Measurements from ENCODE around the gene PFDN5. TPM values are rescaled to one million over a fixed set of nuclear protein-coding genes. Genes with fewer than 3 reads are reported as not detected.

The PFDN5 gene
- total and polyA plus RNA-seq, 2 experiments from 2014 or later = 380 to 625 TPM

GRCh38 chr12:53338017-53338416, 42.7 kb downstream of the PFDN5 start:
- Histone ChIP-seq H3K4me2 (ENCODE audit: unreplicated experiment) (no peak overlapping the region), H3K4me1 (ENCODE audit: insufficient read depth) (no peaks in the 10 kb centered on the region), H3K27me3 (replicated peaks; ENCODE audit: insufficient read depth) (peaks cover 18% of the 10 kb centered on the region), H4K20me1 (ENCODE audit: insufficient read depth) (no peaks in the 10 kb centered on the region), H2AFZ (no peak overlapping the region), H3K27ac (no peak overlapping the region), H3K36me3 (ENCODE audit: low read depth) (no peaks in the 10 kb centered on the region), H3K4me3 (no peak overlapping the region), H3F3A (ENCODE audit: insufficient read depth) (no peaks in the 10 kb centered on the region), H3K9ac (no peak overlapping the region), H3K9me2 (ENCODE audit: insufficient read depth) (no peaks in the 10 kb centered on the region), H3K9me3 (ENCODE audit: low read depth) (no peaks in the 10 kb centered on the region), H3K79me2 (ENCODE audit: insufficient read depth) (no peaks in the 10 kb centered on the region)
- TF ChIP-seq EZH2 (IDR thresholded peaks at IDR 0.05; ENCODE audit: insufficient read depth, poor library complexity, severe bottlenecking) = no peak
- no peak for TF ChIP-seq EZH2phosphoT487 (IDR thresholded peaks at IDR 0.05; ENCODE audit: insufficient read depth, low read depth)
- 25 to 35% methylated on average over 10 to 11 of the region's 11 CpGs for WGBS, 2 experiments (ENCODE audit: low coverage in 1 of 2, low lambda C conversion rate in 2 of 2, missing lambda C conversion rate in 2 of 2)
- no peak for DNase-seq
- in situ Hi-C loops (cut with MboI) = no loop called here

- H2AFZ ChIP-seq = no peak overlapping the region
- no peak overlapping the region for H3K4me3 ChIP-seq
- no peaks in the 10 kb centered on the region for H3K79me2 ChIP-seq (ENCODE audit: insufficient read depth)
- no peak for DNase-seq
- no peaks in the 10 kb centered on the region for H3K36me3 ChIP-seq (ENCODE audit: low read depth)
- in situ Hi-C loops (cut with MboI) = no loop called here
- H3K9me2 ChIP-seq (ENCODE audit: insufficient read depth) = no peaks in the 10 kb centered on the region
- no peaks in the 10 kb centered on the region for H4K20me1 ChIP-seq (ENCODE audit: insufficient read depth)
- H3K9me3 ChIP-seq (ENCODE audit: low read depth) = no peaks in the 10 kb centered on the region
- no peak overlapping the region for H3K9ac ChIP-seq
- no peaks in the 10 kb centered on the region for H3K4me1 ChIP-seq (ENCODE audit: insufficient read depth)
- peaks cover 18% of the 10 kb centered on the region for H3K27me3 ChIP-seq (replicated peaks; ENCODE audit: insufficient read depth)
- H3K27ac ChIP-seq = no peak overlapping the region
- H3K4me2 ChIP-seq (ENCODE audit: unreplicated experiment) = no peak overlapping the region
- 9 to 18% methylated on average over 5 to 6 of the region's 6 CpGs for WGBS, 2 experiments (ENCODE audit: low coverage in 1 of 2, low lambda C conversion rate in 2 of 2, missing lambda C conversion rate in 2 of 2)
- no peaks in the 10 kb centered on the region for H3F3A ChIP-seq (ENCODE audit: insufficient read depth)
- no peak for TF ChIP-seq EZH2 (IDR thresholded peaks at IDR 0.05; ENCODE audit: insufficient read depth, poor library complexity, severe bottlenecking)
- no peak for TF ChIP-seq EZH2phosphoT487 (IDR thresholded peaks at IDR 0.05; ENCODE audit: insufficient read depth, low read depth)
These were observed 43.6 kb downstream of the PFDN5 start for GRCh38 chr12:53338916-53339315.

DNA sequence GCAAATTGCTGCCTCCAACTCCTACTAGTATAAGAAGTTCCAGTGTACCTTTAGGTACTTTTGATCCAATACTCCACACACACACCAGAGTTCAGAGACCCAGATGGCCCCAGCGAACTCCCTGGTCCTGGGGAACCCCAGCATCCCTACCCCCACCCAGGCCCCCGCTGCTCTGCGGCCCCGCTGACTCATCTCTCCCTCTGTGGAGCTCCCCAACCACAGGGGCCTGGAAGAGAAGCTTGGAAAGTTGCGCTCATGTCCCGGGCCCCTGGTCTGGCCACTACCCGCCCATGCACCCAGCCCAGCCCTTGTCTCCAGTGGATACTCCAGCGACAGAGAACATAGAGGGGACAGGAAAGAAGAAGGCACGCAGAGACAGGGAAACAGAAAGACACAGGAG, 45.1 kb downstream of the PFDN5 start:
- Histone ChIP-seq H3K4me2 (ENCODE audit: unreplicated experiment) (no peak overlapping the region), H3K4me1 (ENCODE audit: insufficient read depth) (peaks cover 4% of the 10 kb centered on the region), H3K27me3 (replicated peaks; ENCODE audit: insufficient read depth) (peaks cover 18% of the 10 kb centered on the region), H3K79me2 (ENCODE audit: insufficient read depth) (no peaks in the 10 kb centered on the region), H3K9ac (no peak overlapping the region), H3K9me3 (ENCODE audit: low read depth) (no peaks in the 10 kb centered on the region), H3K9me2 (ENCODE audit: insufficient read depth) (no peaks in the 10 kb centered on the region), H3K27ac (no peak overlapping the region), H3K36me3 (ENCODE audit: low read depth) (no peaks in the 10 kb centered on the region), H3F3A (ENCODE audit: insufficient read depth) (no peaks in the 10 kb centered on the region), H4K20me1 (ENCODE audit: insufficient read depth) (no peaks in the 10 kb centered on the region), H3K4me3 (no peak overlapping the region), H2AFZ (no peak overlapping the region)
- DNase-seq = no peak
- 78 to 86% methylated on average over 5 to 9 of the region's 9 CpGs for WGBS, 2 experiments (ENCODE audit: low coverage in 1 of 2, low lambda C conversion rate in 2 of 2, missing lambda C conversion rate in 2 of 2)
- in situ Hi-C loops (cut with MboI) = no loop called here
- no peak for TF ChIP-seq EZH2 (IDR thresholded peaks at IDR 0.05; ENCODE audit: insufficient read depth, poor library complexity, severe bottlenecking)
- no peak for TF ChIP-seq EZH2phosphoT487 (IDR thresholded peaks at IDR 0.05; ENCODE audit: insufficient read depth, low read depth)

- H3K9me2 ChIP-seq (ENCODE audit: insufficient read depth) = no peaks in the 10 kb centered on the region
- DNase-seq = no peak
- 0 out of 2 replicates have a peak, but pooled peaks cover 12% of the 10 kb centered on the region for H3F3A ChIP-seq (ENCODE audit: insufficient read depth)
- TF ChIP-seq EZH2 (IDR thresholded peaks at IDR 0.05; ENCODE audit: insufficient read depth, poor library complexity, severe bottlenecking) = no peak
- TF ChIP-seq EZH2phosphoT487 (IDR thresholded peaks at IDR 0.05; ENCODE audit: insufficient read depth, low read depth) = no peak
- H3K9ac ChIP-seq = no peak overlapping the region
- H3K27me3 ChIP-seq (replicated peaks; ENCODE audit: insufficient read depth) = 0 out of 2 replicates have a peak, but pooled peaks cover under 1% of the 10 kb centered on the region
- no peaks in the 10 kb centered on the region for H3K36me3 ChIP-seq (ENCODE audit: low read depth)
- no peak overlapping the region for H3K27ac ChIP-seq
- H2AFZ ChIP-seq = no peak overlapping the region
- peaks cover 14% of the 10 kb centered on the region for H3K4me1 ChIP-seq (ENCODE audit: insufficient read depth)
- no peak overlapping the region for H3K4me2 ChIP-seq (ENCODE audit: unreplicated experiment)
- in situ Hi-C loops (cut with MboI) = no loop called here
- WGBS, 2 experiments (ENCODE audit: low coverage in 1 of 2, low lambda C conversion rate in 2 of 2, missing lambda C conversion rate in 2 of 2) = 74% methylated on average over 3 of the region's 3 CpGs
- H3K4me3 ChIP-seq = no peak overlapping the region
- H3K79me2 ChIP-seq (ENCODE audit: insufficient read depth) = no peaks in the 10 kb centered on the region
- H4K20me1 ChIP-seq (ENCODE audit: insufficient read depth) = no peaks in the 10 kb centered on the region
- H3K9me3 ChIP-seq (ENCODE audit: low read depth) = no peaks in the 10 kb centered on the region
These were observed 48.1 kb downstream of the PFDN5 start for GRCh38 chr12:53343449-53343848.

DNA sequence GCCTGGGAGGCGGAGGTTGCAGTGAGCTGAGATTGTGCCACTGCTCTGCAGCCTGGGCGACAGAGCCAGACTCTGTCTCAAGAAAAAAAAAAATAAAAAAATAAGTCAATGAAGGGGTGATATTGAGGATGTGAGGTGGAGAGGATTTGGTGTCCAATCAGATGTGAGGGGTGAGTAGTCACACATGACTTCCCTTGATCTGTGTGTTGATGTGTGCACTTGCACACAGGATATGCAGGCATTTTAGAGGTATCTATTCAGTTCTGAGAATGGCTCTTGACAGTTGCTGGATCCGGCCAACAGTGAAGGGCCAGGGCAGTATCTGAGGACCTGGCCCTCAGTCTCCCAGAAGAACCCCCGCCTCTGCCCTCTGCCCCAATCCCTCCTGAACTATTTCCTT, 48.6 kb downstream of the PFDN5 start:
- Histone ChIP-seq H3K4me3 (no peak overlapping the region), H3K4me1 (ENCODE audit: insufficient read depth) (peaks cover 17% of the 10 kb centered on the region), H3K36me3 (ENCODE audit: low read depth) (no peaks in the 10 kb centered on the region), H3K4me2 (ENCODE audit: unreplicated experiment) (no peak overlapping the region), H2AFZ (peak overlapping the region; percentile 85; the same call in 1 of the 2 replicates), H3K27me3 (replicated peaks; ENCODE audit: insufficient read depth) (no peaks in the 10 kb centered on the region), H3K9me2 (ENCODE audit: insufficient read depth) (no peaks in the 10 kb centered on the region), H4K20me1 (ENCODE audit: insufficient read depth) (no peaks in the 10 kb centered on the region), H3F3A (ENCODE audit: insufficient read depth) (peaks cover 17% of the 10 kb centered on the region; the same call in 1 of the 2 replicates), H3K79me2 (ENCODE audit: insufficient read depth) (no peaks in the 10 kb centered on the region), H3K9me3 (ENCODE audit: low read depth) (no peaks in the 10 kb centered on the region), H3K9ac (no peak overlapping the region), H3K27ac (no peak overlapping the region)
- DNase-seq = no peak
- in situ Hi-C loops (cut with MboI) = no loop called here
- no peak for TF ChIP-seq EZH2phosphoT487 (IDR thresholded peaks at IDR 0.05; ENCODE audit: insufficient read depth, low read depth)
- TF ChIP-seq EZH2 (IDR thresholded peaks at IDR 0.05; ENCODE audit: insufficient read depth, poor library complexity, severe bottlenecking) = no peak
- 89 to 96% methylated on average over 4 of the region's 4 CpGs for WGBS, 2 experiments (ENCODE audit: low coverage in 1 of 2, low lambda C conversion rate in 2 of 2, missing lambda C conversion rate in 2 of 2)

Measured in GM23248 (cell line).